HG02610 (cell line): ENCODE measurements around the gene MISP3.

Experiments
- ATAC-seq: cut with Tn5 transposase; IDR thresholded peaks from one replicate; pipeline ENCODE4 v1.9.1; 2021; ENCODE audit warnings: mild to moderate bottlenecking, moderate library complexity; ENCODE audit not compliant: unreplicated experiment

The MISP3 gene

GRCh38 chr19:14053032-14053431 lies 19.6 kb upstream of the MISP3 start:
- ATAC-seq = no peak

GRCh38 chr19:14053500-14053899 lies 19.1 kb upstream of the MISP3 start:
- no peak for ATAC-seq

- ATAC-seq = no peak
These were observed 18.5 kb upstream of the MISP3 start for GRCh38 chr19:14054099-14054498.

GRCh38 chr19:14054721-14055120 lies 17.9 kb upstream of the MISP3 start:
- no peak for ATAC-seq

- no peak for ATAC-seq
These were observed 17.2 kb upstream of the MISP3 start for GRCh38 chr19:14055396-14055795.

- ATAC-seq = no peak
These were observed 16.4 kb upstream of the MISP3 start for GRCh38 chr19:14056069-14056666.

- ATAC-seq = no peak
These were observed 15.7 kb upstream of the MISP3 start for GRCh38 chr19:14056741-14057356.

GRCh38 chr19:14058182-14059092 lies 14.1 kb upstream of the MISP3 start:
- ATAC-seq = no peak

- ATAC-seq = no peak
These were observed 13.5 kb upstream of the MISP3 start for GRCh38 chr19:14059093-14059480.

- ATAC-seq = no peak
These were observed 12.9 kb upstream of the MISP3 start for GRCh38 chr19:14059652-14060155.

- no peak for ATAC-seq
These were observed 11.4 kb upstream of the MISP3 start for GRCh38 chr19:14061081-14061749.

- ATAC-seq = no peak
These were observed 10.6 kb upstream of the MISP3 start, which contains the start of gene PALM3 for GRCh38 chr19:14061751-14062557. TSS of gene PALM3 (minus strand) at chr19:14062076. CDS start at chr19:14061980, 96 bp downstream.

GRCh38 chr19:14062558-14062855 lies 10.1 kb upstream of the MISP3 start:
- ATAC-seq = no peak

GRCh38 chr19:14063105-14063504 lies 9.5 kb upstream of the MISP3 start:
- ATAC-seq = no peak

GRCh38 chr19:14066134-14066533 lies 6.5 kb upstream of the MISP3 start:
- ATAC-seq = no peak

- ATAC-seq = no peak
These were observed 2.1 kb upstream of the MISP3 start for GRCh38 chr19:14070268-14071050.

GRCh38 chr19:14073261-14073924 lies 807 bp downstream of the MISP3 start:
- ATAC-seq = peak; percentile 39

GRCh38 chr19:14073925-14074838 lies 1.6 kb downstream of the MISP3 start:
- no peak for ATAC-seq
